HG02610 (cell line): ENCODE data around the gene SMARCC1.
"Not testable (repeated sequence)": the region's sequence is repeated elsewhere in the genome, so short reads cannot be mapped to it uniquely, and the experiment has no call there.

Source experiments
- ATAC-seq: cut with Tn5 transposase; IDR thresholded peaks from one replicate; pipeline ENCODE4 v1.9.1; 2021; ENCODE audit warnings: mild to moderate bottlenecking, moderate library complexity; ENCODE audit not compliant: unreplicated experiment

SMARCC1 gene

GRCh38 chr3:47772047-47772446, 9.6 kb downstream of the SMARCC1 start:
- no peak for ATAC-seq

- ATAC-seq = no peak
Measured at GRCh38 chr3:47766186-47766585, 15.5 kb downstream of the SMARCC1 start.

DNA sequence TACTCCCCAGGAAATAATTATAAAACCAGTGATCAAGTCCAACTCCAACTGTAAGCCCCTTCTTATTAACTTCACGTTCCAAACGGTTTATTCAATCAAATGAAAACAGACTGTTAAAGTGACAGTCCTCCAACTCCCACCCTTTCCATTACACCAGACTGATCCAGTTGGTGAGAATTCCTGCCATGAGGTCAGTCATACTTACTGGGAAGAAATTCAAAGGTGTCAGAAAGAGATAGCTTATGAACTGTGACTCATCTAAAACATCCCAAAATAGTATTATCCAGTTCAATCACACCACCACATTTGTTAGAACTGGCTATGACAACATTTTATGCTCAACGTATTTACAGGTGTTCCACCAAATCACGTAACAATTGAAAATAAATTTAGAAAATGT, 19.5 kb downstream of the SMARCC1 start:
- no peak for ATAC-seq

GRCh38 chr3:47761046-47761445, 20.6 kb downstream of the SMARCC1 start:
- no peak for ATAC-seq

DNA sequence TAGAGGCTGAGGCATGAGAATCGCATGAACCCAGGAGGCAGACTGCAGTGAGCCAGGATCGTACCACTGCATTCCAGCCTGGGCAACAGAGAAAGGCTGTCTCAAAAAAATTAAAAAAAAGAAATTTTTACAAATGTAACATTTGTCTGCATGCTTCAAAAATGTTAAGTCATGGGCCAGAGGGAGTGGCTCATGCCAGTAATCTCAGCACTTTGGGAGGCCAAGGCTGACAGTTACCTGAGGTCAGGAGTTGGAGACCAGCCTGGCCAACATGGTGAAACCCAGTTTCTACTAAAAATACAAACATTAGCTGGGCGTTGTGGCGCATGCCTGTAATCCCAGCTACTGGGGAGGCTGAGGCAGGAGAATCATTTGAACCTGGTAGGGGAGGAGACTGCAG, 21.5 kb downstream of the SMARCC1 start:
- ATAC-seq = not testable (repeated sequence)

- no peak for ATAC-seq
Measured at GRCh38 chr3:47758261-47759025, 23.2 kb downstream of the SMARCC1 start.

DNA sequence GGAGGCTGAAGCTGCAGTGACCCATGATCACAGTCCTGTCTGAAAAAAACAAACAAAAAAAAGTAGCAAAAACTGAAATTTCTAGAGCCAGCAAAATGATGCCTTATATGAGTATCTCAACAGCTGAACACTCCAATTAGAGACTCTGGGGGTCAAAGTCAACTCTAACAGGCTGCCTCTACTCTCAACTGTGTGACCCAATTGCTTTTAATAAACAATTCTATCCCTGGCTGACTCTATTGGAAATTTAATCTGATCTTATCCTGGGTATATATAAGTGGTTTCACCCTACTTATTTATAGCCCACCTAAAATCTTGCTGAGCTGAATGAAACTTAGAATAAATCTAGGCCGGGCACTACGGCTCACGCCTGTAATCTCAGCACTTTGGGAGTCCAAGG, 29.0 kb downstream of the SMARCC1 start:
- no peak for ATAC-seq

GRCh38 chr3:47750811-47751354, 30.8 kb downstream of the SMARCC1 start:
- ATAC-seq = not testable (repeated sequence)

DNA sequence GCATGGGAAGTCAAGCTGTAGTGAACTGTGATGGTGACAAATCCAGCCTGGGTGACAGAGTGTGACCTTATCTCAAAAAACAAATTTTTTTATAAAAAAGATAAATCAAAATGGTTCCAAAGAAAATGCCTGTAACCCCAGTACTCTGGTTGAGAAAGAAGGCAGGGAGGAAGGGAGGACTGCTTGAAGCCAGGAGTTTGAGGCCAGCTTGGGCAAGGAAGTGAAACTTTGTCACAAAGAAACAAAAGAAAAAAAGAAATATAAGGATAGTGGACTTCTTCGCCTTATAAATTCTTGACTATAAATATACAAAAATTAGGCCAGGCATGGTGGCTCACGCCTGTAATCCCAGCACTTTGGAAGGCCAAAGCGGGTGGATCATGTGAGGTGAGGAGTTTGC, 34.1 kb downstream of the SMARCC1 start:
- ATAC-seq = no peak

DNA sequence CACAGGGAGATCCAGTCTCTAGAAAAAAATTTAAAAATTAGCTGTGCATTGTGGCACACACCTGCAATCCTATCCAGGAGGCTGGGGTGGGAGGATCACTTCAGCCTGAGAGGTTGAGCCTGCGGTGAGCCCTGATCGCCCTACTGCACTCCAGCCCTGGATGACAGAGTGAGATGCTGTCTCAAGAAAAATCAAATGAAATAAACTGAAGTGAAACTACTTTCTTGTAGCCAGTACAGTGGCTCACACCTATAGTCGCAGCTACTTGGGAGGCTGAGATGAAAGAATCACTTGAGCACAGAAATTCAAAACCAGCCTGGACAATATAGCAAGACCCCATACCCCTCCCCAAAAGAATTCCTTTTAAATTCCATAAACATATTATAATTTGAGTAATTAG, 35.4 kb downstream of the SMARCC1 start:
- no peak for ATAC-seq

DNA sequence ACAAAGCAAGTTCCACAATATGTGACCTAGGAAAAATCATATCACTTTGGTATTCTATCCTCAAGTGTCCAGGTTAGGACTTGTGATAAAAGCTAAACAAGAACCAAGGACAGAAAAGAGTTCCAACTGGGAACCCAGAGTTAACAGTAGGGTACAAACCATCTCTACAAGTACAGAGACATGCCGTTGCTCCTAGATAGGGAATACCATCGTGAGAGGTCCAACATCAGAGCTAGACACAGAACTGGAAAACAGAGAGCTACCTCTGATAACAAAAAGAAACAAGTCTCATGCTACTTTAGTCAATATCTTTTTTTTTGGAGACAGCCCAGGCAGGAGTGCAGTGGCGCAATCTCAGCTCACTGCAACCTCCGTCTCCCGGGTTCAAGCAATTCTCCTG, 37.8 kb downstream of the SMARCC1 start:
- no peak for ATAC-seq

DNA sequence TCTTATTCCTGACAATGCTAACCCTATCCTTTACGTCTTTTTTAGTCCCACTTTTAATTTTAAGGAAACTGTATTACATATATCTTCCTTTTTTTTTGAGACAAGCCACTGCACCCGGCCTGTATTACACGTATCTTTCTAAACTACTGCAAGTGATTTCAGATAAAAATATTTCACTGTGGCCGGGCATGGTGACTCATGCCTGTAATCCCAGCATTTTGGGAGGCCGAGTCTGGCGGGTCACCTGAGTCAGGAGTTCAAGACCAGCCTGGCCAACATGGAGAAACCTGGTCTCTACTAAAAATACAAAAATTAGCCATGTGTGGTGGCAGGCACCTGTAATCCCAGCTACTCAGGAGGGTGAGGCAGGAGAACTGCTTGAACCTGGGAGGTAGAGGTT, 38.3 kb downstream of the SMARCC1 start:
- not testable (repeated sequence) for ATAC-seq

- ATAC-seq = peak; percentile 53
Measured at GRCh38 chr3:47741925-47742324, 39.8 kb downstream of the SMARCC1 start.

DNA sequence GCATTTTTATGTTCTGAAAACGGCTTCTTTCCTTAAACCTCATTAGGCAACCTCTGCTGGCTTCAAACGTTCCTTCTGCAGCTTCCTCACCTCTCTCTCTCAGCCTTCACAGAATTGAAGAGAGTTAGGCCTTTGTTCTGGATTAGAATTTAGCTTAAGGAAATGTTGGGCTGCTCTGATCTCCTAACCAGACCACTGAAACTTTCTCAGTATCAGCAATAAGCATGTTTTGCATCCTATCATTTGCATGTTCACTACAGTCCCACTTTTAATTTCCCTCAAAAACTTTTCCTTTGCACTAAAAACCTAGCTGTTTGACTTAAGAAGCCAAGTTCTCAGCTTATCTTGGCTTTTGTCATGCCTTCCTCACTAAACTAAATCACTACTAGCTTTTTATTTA, 49.5 kb downstream of the SMARCC1 start:
- no peak for ATAC-seq

DNA sequence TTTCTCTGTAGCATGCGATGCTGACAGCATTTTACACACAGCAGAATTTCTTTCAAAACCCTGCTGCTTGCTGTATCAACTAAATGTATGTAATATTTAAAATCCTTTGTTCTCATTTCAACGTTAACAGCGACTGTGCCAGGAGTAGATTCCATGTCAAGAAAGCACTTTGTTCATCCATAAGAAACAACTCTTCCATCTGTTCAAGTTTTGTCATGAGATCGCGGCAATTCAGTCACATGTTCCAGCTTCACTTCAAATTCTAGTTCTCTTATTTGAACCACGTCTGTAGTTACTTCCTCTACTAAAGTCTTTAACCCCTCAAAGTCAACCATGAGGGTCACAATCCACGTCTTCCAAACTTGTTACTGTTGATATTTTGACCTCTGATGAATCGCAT, 50.6 kb downstream of the SMARCC1 start:
- no peak for ATAC-seq

- ATAC-seq = no peak
Measured at GRCh38 chr3:47722859-47723258, 58.8 kb downstream of the SMARCC1 start.

GRCh38 chr3:47717448-47717847, 64.2 kb downstream of the SMARCC1 start:
- ATAC-seq = not testable (repeated sequence)

DNA sequence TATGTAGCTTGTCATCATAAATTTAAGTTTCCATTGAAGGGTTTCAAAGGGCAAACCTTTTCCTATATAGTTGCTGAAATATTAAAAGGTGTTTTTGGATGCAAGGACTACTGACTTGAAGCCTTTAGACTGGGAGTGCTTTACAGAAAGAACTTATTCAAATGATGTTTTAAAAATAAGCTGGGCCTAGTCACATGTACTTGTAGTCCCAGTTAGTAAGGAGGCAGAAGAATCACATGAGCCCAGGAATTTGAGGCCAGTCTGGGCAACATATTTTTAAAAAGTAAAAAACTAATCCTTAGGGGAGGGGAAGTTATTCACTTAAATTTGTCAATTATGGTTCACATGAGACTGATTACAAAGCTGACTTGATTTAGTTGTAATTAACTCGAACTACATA, 65.0 kb downstream of the SMARCC1 start:
- ATAC-seq = no peak

GRCh38 chr3:47715928-47716327, 65.8 kb downstream of the SMARCC1 start:
- ATAC-seq = no peak

DNA sequence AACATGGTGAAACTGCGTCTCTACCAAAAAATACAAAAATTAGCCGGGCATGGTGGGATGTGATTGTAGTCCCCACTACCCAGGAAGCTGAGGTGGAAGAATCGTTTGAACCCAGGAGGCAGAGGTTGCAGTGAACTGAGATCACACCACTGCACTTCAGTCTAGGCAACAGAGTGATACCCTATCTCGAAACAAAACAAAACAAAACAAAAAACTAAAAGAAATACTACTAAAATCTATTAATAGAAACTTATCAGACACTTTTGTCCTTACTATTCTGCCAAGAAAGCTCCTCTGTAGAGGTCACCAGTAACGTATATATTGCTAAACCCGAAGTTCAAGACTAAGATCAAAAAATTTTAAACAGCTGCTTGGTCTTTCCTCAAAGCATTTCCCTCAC, 67.1 kb downstream of the SMARCC1 start:
- no peak for ATAC-seq

GRCh38 chr3:47713655-47714054, 68.0 kb downstream of the SMARCC1 start:
- no peak for ATAC-seq

GRCh38 chr3:47712398-47712797, 69.3 kb downstream of the SMARCC1 start:
- no peak for ATAC-seq

DNA sequence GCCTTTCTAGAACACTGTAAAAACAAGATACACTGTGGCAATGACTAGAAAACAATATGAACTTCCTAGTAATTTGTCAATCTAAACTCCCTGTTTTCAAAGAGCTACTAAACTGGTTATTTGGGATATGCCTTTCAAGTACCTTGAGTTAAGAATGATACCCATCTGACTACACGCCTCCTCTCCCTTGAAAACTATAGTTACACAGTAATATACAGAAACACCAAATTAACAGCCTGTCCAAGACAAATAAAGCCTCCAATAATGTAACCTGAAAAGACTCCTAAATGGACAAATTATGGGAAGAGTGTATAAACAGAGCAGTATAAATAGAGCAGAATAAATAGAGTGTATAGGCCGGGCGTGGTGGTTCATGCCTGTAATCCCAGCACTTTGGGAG, 70.1 kb downstream of the SMARCC1 start:
- ATAC-seq = no peak
